Hematopoietic multipotent progenitor cell treated with erythropoietin and hydrocortisone succinate and interleukin-3 and kit ligand, for 17 days (in vitro differentiated cells): ENCODE results near the gene NGF.

ENCODE experiments used
- DNase-seq: peaks from one replicate; pipeline ENCODE4 v3.0.0-alpha.2; 2015; ENCODE audit warnings: low spot score

NGF gene

GRCh38 chr1:115237023-115237422, 101.0 kb downstream of the NGF start:
- DNase-seq = no peak
